Stomach (tissue), 9 donors: Measurements from ENCODE around the gene OR2AT4. TPM values are rescaled to one million over a fixed set of nuclear protein-coding genes. Genes with fewer than 3 reads are reported as not detected.

Experiments
- DNase-seq, 2 donors: peaks; one replicate each; pipeline versions ENCODE4 v3.0.0 to v3.0.0-alpha.2; 2013 to 2019
- H3K27ac ChIP-seq, 5 donors: fragments of 200-600 bp in 4 of 5; sonication (generic) in 4 of 5; one replicate each; pipeline ENCODE4 v1.5.1; 2013 to 2019; ENCODE audit warnings: mild to moderate bottlenecking in 1 of 5, moderate library complexity in 1 of 5
- H3K27me3 ChIP-seq, 3 donors: fragments of 200-600 bp; sonication (generic); one replicate each; pipeline ENCODE4 v1.5.1; 2017 to 2019; ENCODE audit warnings: mixed run types in 1 of 3
- H3K36me3 ChIP-seq, 4 donors: fragments of 200-600 bp; sonication (generic); 1 replicate in 3 of 4; 2 replicates in 1 of 4; pipeline ENCODE4 v1.5.1; 2016 to 2019
- H3K4me1 ChIP-seq, 4 donors: fragments of 200-600 bp; sonication (generic); one replicate each; pipeline ENCODE4 v1.5.1; 2016 to 2019
- H3K4me3 ChIP-seq, 4 donors: fragments of 200-600 bp; sonication (generic) in 3 of 4; one replicate each; pipeline ENCODE4 v1.5.1; 2016 to 2019; ENCODE audit warnings: mild to moderate bottlenecking in 1 of 4
- H3K9me3 ChIP-seq, 4 donors: fragments of 200-600 bp; sonication (generic); one replicate each; pipeline ENCODE4 v1.5.1; 2016 to 2019
- EP300 ChIP-seq: sonication (generic); formaldehyde crosslinking; IDR thresholded peaks from one replicate; pipeline ENCODE4 v1.6.1; 2017; ENCODE audit warnings: antibody characterized with exemption
- POLR2A ChIP-seq, 4 donors: fragments of 450-650 bp; IDR thresholded peaks; one replicate each; pipeline ENCODE4 v1.6.1; 2016; ENCODE audit warnings: antibody characterized with exemption in 4 of 4, control low read depth in 2 of 4, mild to moderate bottlenecking in 1 of 4, moderate library complexity in 1 of 4
- POLR2AphosphoS5 ChIP-seq, 3 donors: sonication (generic); formaldehyde crosslinking; IDR thresholded peaks; one replicate each; pipeline ENCODE4 v1.6.1; 2016; ENCODE audit warnings: antibody characterized with exemption in 3 of 3
- WGBS, 5 donors: extraction: QIAGEN DNeasy Blood & Tissue Kit in 3 of 5; methylation state at CpG; one replicate each; pipeline versions ENCODE4 v1.1.5 to v1.1.7; 2013 to 2018; 5-methylcytosine and 5-hydroxymethylcytosine counted together
- intact Hi-C: fragments of 100-400 bp; cut with DNase I; formaldehyde crosslinking; loops from one replicate; pipeline ENCODE4 v1.15.1; 2023; ENCODE audit warnings: low total_unique reads
- polyA plus RNA-seq, 3 donors: library from polyadenylated mRNA; stranded (reverse); fragments of 200-250 nt; gene quantifications; one replicate each; pipeline ENCODE4 v1.2.3, GENCODE V29; 2013
- total RNA-seq, 5 donors: library from RNA; depleted of rRNA; stranded (reverse); fragments of >200 nt; gene quantifications; one replicate each; pipeline versions ENCODE4 v1.1.0 to v1.2.3, GENCODE V29; 2014 to 2016
- TF ChIP-seq, protein P1 (sequence below), 7 experiments: fragments of 450-650 bp in 4 of 7; fragments of 200-600 bp in 3 of 7; sonication (generic) in 3 of 7; IDR thresholded peaks; one replicate each; pipeline ENCODE4 v1.5.1; 2016 to 2019; ENCODE audit warnings: antibody characterized with exemption in 7 of 7, control low read depth in 2 of 7, mild to moderate bottlenecking in 1 of 7
- donor health status: healthy with polysubstance abuse.
- donor health status: Bipolar disorder and iron deficiency.
- donor health status: healthy.

OR2AT4 gene
- total and polyA plus RNA-seq, 8 donors, result not detected

DNA sequence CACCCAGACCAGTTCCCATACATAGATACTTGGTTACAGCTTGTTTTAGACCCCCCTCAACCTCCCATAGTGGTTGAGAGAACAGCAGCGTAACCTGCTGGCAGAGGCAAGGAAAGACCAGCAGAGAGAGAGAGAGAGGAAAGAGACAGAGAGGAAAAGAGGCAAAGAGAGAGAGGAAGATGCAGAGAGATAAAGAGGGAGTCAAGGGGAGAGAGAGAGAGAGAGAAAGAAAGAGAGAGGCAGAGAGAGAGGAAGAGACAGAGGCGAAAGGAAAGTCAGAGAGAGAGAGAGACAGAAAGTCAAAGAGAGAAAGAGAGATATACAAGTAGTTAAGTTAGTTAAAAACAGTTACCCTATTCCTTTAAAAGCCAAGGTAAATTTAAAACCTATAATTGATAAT is 55.4 kb downstream of the OR2AT4 start:
- no peaks in the 10 kb centered on the region for H3K9me3 ChIP-seq
- DNase-seq, result no peak
- TF ChIP-seq EP300 (no peak), POLR2AphosphoS5 (IDR thresholded peaks at IDR 0.05) (no peak), POLR2A (IDR thresholded peaks at IDR 0.05) (no peak)
- TF ChIP-seq, protein P1, sequence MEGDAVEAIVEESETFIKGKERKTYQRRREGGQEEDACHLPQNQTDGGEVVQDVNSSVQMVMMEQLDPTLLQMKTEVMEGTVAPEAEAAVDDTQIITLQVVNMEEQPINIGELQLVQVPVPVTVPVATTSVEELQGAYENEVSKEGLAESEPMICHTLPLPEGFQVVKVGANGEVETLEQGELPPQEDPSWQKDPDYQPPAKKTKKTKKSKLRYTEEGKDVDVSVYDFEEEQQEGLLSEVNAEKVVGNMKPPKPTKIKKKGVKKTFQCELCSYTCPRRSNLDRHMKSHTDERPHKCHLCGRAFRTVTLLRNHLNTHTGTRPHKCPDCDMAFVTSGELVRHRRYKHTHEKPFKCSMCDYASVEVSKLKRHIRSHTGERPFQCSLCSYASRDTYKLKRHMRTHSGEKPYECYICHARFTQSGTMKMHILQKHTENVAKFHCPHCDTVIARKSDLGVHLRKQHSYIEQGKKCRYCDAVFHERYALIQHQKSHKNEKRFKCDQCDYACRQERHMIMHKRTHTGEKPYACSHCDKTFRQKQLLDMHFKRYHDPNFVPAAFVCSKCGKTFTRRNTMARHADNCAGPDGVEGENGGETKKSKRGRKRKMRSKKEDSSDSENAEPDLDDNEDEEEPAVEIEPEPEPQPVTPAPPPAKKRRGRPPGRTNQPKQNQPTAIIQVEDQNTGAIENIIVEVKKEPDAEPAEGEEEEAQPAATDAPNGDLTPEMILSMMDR (IDR thresholded peaks at IDR 0.05), result no peak
- WGBS, 5 donors, result 75 to 99% (median 90%) methylated on average over 2 of the region's 2 CpGs
- no peaks in the 10 kb centered on the region for H3K27me3 ChIP-seq
- H3K36me3 ChIP-seq, result no peaks in the 10 kb centered on the region
- no peak overlapping the region for H3K4me3 ChIP-seq
- no peak overlapping the region for H3K27ac ChIP-seq
- intact Hi-C loops, result no loop called here
- no peaks in the 10 kb centered on the region for H3K4me1 ChIP-seq

DNA sequence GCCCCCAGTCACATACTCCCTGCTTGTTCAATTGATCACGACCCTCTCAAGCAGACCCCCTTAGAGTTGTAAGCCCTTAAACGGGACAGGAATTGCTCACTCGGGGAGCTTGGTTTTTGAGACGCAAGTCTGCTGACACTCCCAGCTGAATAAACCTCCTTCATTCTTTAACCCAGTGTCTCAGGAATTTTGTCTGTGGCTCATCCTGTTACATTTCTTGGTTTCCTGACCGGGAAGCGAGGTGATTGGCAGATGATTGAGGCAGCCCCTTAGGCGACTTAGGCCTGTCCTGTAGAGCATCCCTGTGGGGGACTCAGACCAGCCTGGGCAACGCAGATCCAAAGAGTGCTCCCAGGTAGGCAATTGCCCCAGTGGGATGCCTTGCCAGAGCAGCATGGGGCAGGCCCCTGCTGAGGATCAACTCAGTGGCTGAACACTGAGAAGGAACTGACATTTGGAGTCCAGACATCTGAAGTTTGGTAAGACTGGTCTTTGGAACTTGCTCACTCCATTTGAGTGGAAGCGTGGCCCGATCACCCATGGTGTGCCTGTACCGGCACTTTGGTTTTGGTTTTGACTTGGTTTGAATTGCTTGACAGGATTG is 56.4 kb downstream of the OR2AT4 start:
- no peaks in the 10 kb centered on the region for H3K4me1 ChIP-seq
- DNase-seq, result no peak
- no peak overlapping the region for H3K4me3 ChIP-seq
- 86 to 96% (median 93%) methylated on average over 11 of the region's 11 CpGs for WGBS, 5 donors
- TF ChIP-seq, protein P1 (IDR thresholded peaks at IDR 0.05), result no peak
- TF ChIP-seq EP300 (no peak), POLR2A (IDR thresholded peaks at IDR 0.05) (no peak), POLR2AphosphoS5 (IDR thresholded peaks at IDR 0.05) (no peak)
- H3K27ac ChIP-seq, result no peak overlapping the region
- H3K27me3 ChIP-seq, result no peaks in the 10 kb centered on the region
- H3K36me3 ChIP-seq, result no peaks in the 10 kb centered on the region
- intact Hi-C loops, result no loop called here
- no peaks in the 10 kb centered on the region for H3K9me3 ChIP-seq

DNA sequence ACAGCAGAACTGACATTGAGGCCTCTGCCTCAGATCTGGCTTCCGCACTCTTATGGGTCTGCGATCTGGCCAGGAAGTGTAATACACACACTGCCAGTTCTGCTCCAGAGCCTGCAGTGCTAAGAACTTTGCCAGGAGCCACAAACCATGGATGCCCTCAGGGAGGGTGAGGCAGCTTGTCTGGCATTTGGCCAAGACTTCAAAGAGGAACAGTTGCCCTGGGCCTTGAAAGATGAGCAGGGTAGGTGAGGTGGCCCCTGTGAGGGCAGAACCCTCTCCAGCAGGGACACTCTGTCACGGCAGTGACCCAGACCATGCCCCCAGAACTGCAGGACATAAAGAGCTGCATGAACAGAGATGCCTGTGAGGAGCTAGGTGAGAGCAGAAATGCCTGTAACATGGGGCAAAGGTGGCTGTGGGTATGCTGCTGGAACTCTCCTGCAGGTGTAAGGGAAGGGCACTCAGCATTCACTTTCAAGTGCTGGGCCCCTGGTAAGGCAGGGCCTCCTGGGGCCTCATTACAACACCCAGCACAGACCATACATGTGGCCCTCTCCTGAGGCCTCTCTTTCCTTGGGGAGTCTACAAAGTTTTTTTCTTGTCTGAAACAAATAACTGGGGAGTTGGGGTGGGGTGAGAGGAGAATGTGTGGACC is 60.6 kb downstream of the OR2AT4 start:
- no peaks in the 10 kb centered on the region for H3K4me1 ChIP-seq
- H3K9me3 ChIP-seq, result no peaks in the 10 kb centered on the region
- DNase-seq, result no peak
- no peak overlapping the region for H3K27ac ChIP-seq
- no peaks in the 10 kb centered on the region for H3K27me3 ChIP-seq
- TF ChIP-seq, protein P1 (IDR thresholded peaks at IDR 0.05), result no peak
- no peak for TF ChIP-seq POLR2A (IDR thresholded peaks at IDR 0.05)
- no peak for TF ChIP-seq EP300
- no peak for TF ChIP-seq POLR2AphosphoS5 (IDR thresholded peaks at IDR 0.05)
- H3K36me3 ChIP-seq, result no peaks in the 10 kb centered on the region
- no peak overlapping the region for H3K4me3 ChIP-seq
- intact Hi-C loops, result no loop called here
- 81 to 89% (median 83%) methylated on average over 3 of the region's 3 CpGs for WGBS, 5 donors

DNA sequence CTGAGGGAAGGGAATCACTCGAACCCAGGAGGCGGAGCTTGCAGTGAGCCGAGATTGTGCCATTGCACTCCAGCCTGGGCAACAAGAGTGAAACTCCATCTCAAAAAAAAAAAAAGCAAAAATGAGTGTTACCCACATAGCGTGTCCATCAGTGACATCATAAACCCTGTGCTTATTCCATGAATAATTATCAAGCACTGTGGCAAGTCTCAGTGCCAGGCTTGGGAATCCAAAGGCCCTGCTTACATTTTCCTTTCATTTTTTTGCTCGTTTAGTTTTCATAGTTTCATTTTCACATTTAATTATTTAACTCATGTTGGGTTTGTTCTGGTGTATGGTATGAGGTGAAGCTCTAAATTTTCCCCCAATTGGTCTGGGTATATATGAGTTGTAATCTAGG is 61.4 kb downstream of the OR2AT4 start:
- H3K4me3 ChIP-seq, result no peak overlapping the region
- DNase-seq, result no peak
- TF ChIP-seq, protein P1 (IDR thresholded peaks at IDR 0.05), result no peak
- TF ChIP-seq POLR2AphosphoS5 (IDR thresholded peaks at IDR 0.05) (no peak), POLR2A (IDR thresholded peaks at IDR 0.05) (no peak), EP300 (no peak)
- no peaks in the 10 kb centered on the region for H3K9me3 ChIP-seq
- 79 to 85% (median 80%) methylated on average over 5 of the region's 5 CpGs for WGBS, 5 donors
- intact Hi-C loops, result no loop called here
- no peak overlapping the region for H3K27ac ChIP-seq
- no peaks in the 10 kb centered on the region for H3K36me3 ChIP-seq
- H3K4me1 ChIP-seq, result no peaks in the 10 kb centered on the region
- no peaks in the 10 kb centered on the region for H3K27me3 ChIP-seq
